NT2/D1 (cell line): ENCODE data around the gene STXBP6.

Source experiments
- SUZ12 ChIP-seq: IDR thresholded peaks from 2 replicates; pipeline ENCODE4 v1.6.1; 2011; ENCODE audit not compliant: insufficient read length, insufficient read depth; ENCODE audit errors: extremely low read depth
- YY1 ChIP-seq: IDR thresholded peaks from 2 replicates; pipeline ENCODE4 v1.6.1; 2011; ENCODE audit not compliant: insufficient read length, insufficient read depth
- ZNF274 ChIP-seq: IDR thresholded peaks from 2 replicates; pipeline ENCODE4 v1.6.1; 2011; ENCODE audit warnings: mild to moderate bottlenecking, low read depth, low read length

- no peak for TF ChIP-seq ZNF274
- no peak for TF ChIP-seq YY1
- no peak for TF ChIP-seq SUZ12
These were observed 191.9 kb downstream of the STXBP6 start for GRCh38 chr14:24858052-24858451.
